NCI-H1092 (cell line): ENCODE measurements around the gene B4GAT1.
A peak's percentile ranks its signal among the peaks of the same experiment; 100 is the strongest.
"Not testable (repeated sequence)": the region's sequence is repeated elsewhere in the genome, so short reads cannot be mapped to it uniquely, and the experiment has no call there.

Experiments
- DNase-seq: peaks from one replicate; lab custom pipeline; 2025; lab: John Stamatoyannopoulos, UW

B4GAT1 gene

GRCh38 chr11:66363187-66363601 lies 15.8 kb upstream of the B4GAT1 start:
- DNase-seq, result no peak

GRCh38 chr11:66362481-66363147 lies 15.2 kb upstream of the B4GAT1 start:
- DNase-seq, result no peak

- no peak for DNase-seq
These were observed 14.1 kb upstream of the B4GAT1 start for GRCh38 chr11:66361502-66361941.

GRCh38 chr11:66360406-66361073 lies 13.1 kb upstream of the B4GAT1 start:
- no peak for DNase-seq

- no peak for DNase-seq
These were observed 12.2 kb upstream of the B4GAT1 start for GRCh38 chr11:66359662-66360087.

GRCh38 chr11:66350560-66351235 lies 3.3 kb upstream of the B4GAT1 start:
- not testable (repeated sequence) for DNase-seq

GRCh38 chr11:66349084-66349386 lies 1.6 kb upstream of the B4GAT1 start:
- DNase-seq, result no peak

- DNase-seq, result no peak
These were observed 679 bp downstream of the B4GAT1 start for GRCh38 chr11:66346476-66347424.

- DNase-seq, result no peak
These were observed 2.1 kb downstream of the B4GAT1 start for GRCh38 chr11:66345316-66345649.

- peak; percentile 97 for DNase-seq
These were observed 2.7 kb downstream of the B4GAT1 start, which contains the start of gene BRMS1 for GRCh38 chr11:66344550-66345315. TSS of gene BRMS1 (minus strand) at chr11:66345104. CDS start at chr11:66342234, 2,870 bp downstream.

GRCh38 chr11:66343176-66343575 lies 4.3 kb downstream of the B4GAT1 start:
- no peak for DNase-seq

GRCh38 chr11:66341502-66342126 lies 5.8 kb downstream of the B4GAT1 start:
- DNase-seq, result no peak

GRCh38 chr11:66340596-66341501 lies 6.6 kb downstream of the B4GAT1 start:
- no peak for DNase-seq

GRCh38 chr11:66339686-66340483 lies 7.5 kb downstream of the B4GAT1 start:
- DNase-seq, result no peak

- DNase-seq, result no peak
These were observed 8.2 kb downstream of the B4GAT1 start for GRCh38 chr11:66339162-66339675.

- no peak for DNase-seq
These were observed 8.9 kb downstream of the B4GAT1 start for GRCh38 chr11:66338276-66339161.

GRCh38 chr11:66337103-66337899 lies 10.1 kb downstream of the B4GAT1 start:
- DNase-seq, result no peak
